Heart left ventricle (tissue), 16 donors: ENCODE results near the gene QPCTL. TPM values are rescaled to one million over a fixed set of nuclear protein-coding genes. Genes with fewer than 3 reads are reported as not detected.

ENCODE experiments used
- ATAC-seq, 4 donors: fragments of 200-7000 bp; cut with Tn5 transposase; one replicate each; pipeline ENCODE4 v1.9.1; 2020 to 2022; ENCODE audit warnings: moderate library complexity in 4 of 4, mild to moderate bottlenecking in 3 of 4, moderate number of reproducible peaks in 1 of 4
- DNase-seq, 5 donors: peaks; one replicate each; pipeline ENCODE4 v3.0.0-alpha.2; 2020
- H3K27ac ChIP-seq, 12 donors: fragments of 200-600 bp; sonication (generic) in 4 of 12; one replicate each; pipeline versions ENCODE4 v1.5.0 to v1.8.0; 2016 to 2022; ENCODE audit warnings: mild to moderate bottlenecking in 2 of 12
- H3K27me3 ChIP-seq, 9 donors: fragments of 200-600 bp; sonication (generic) in 2 of 9; one replicate each; pipeline versions ENCODE4 v1.5.1 to v1.8.0; 2016 to 2022; ENCODE audit warnings: mild to moderate bottlenecking in 3 of 9
- H3K36me3 ChIP-seq, 9 donors: fragments of 200-600 bp; sonication (generic) in 2 of 9; one replicate each; pipeline versions ENCODE4 v1.5.0 to v1.8.0; 2018 to 2022; ENCODE audit warnings: mild to moderate bottlenecking in 2 of 9
- H3K4me1 ChIP-seq, 12 donors: fragments of 200-600 bp; sonication (generic) in 4 of 12; one replicate each; pipeline versions ENCODE4 v1.5.0 to v1.8.0; 2016 to 2022; ENCODE audit warnings: mild to moderate bottlenecking in 3 of 12
- H3K4me3 ChIP-seq, 12 donors: fragments of 200-600 bp; sonication (generic) in 4 of 12; one replicate each; pipeline versions ENCODE4 v1.5.0 to v1.8.0; 2017 to 2022; ENCODE audit warnings: mild to moderate bottlenecking in 9 of 12, moderate library complexity in 4 of 12
- H3K9me3 ChIP-seq, 12 donors: fragments of 200-600 bp; sonication (generic) in 4 of 12; one replicate each; pipeline versions ENCODE4 v1.5.0 to v1.8.0; 2016 to 2022; ENCODE audit warnings: mild to moderate bottlenecking in 1 of 12
- POLR2A ChIP-seq, 2 donors: fragments of 450-650 bp; IDR thresholded peaks; one replicate each; pipeline ENCODE4 v1.6.1; 2017; ENCODE audit warnings: antibody characterized with exemption in 2 of 2, mild to moderate bottlenecking in 2 of 2, moderate library complexity in 2 of 2
- WGBS, 4 donors: extraction: QIAGEN DNeasy Blood & Tissue Kit in 2 of 4; methylation state at CpG; one replicate each; pipeline versions ENCODE4 v1.1.5 to v1.1.7; 2013 to 2018; 5-methylcytosine and 5-hydroxymethylcytosine counted together
- intact Hi-C, 10 donors: fragments of 100-400 bp; cut with DNase I; formaldehyde crosslinking; loops; one replicate each; pipeline versions ENCODE4 v1.11.1 to v1.14.2; 2022
- polyA plus RNA-seq, 2 donors: library from polyadenylated mRNA; stranded (reverse); fragments of 200-250 nt; gene quantifications; one replicate each; pipeline ENCODE4 v1.2.3, GENCODE V29; 2013
- total RNA-seq, 9 donors: library from RNA; depleted of rRNA in 2 of 9; stranded (reverse); fragments of >200 nt in 2 of 9; fragmentation: NEBNext Ultra II Directional in 3 of 9; extraction: Animal tissue kit (Norgen Biotek cat#: 25700) in 3 of 9; gene quantifications; one replicate each; pipeline versions ENCODE4 v1.1.0 to v1.2.4, GENCODE V29; 2016 to 2023
- TF ChIP-seq, protein P1 (sequence below), 12 donors: fragments of 200-600 bp; sonication (generic) in 4 of 12; IDR thresholded peaks; one replicate each; pipeline versions ENCODE4 v1.5.0 to v1.8.0; 2018 to 2022; ENCODE audit warnings: antibody characterized with exemption in 12 of 12, mild to moderate bottlenecking in 5 of 12
- donor health status: ischemic (EF 13 %, LVEDD 7.1; RV severe dilation, severe dysfunction).
- donor health status: healthy with polysubstance abuse.
- donor health status: DM: no; HTN: yes; CAD: no.
- donor health status: DM: no; HTN: no; CAD: no.
- donor health status: ischemic (EF 25% LVEDD 6.9; RV normal size, moderate dysfunction).
- donor health status: ischemic (EF 25% LVEDD 5.7; RV mildly dilated, moderate dysfunction).
- donor health status: healthy.
- donor health status: DM: yes; HTN: yes; CAD: no.
- donor health status: ischemic (EF 35%, LVEDD 5.7; RV mildly dilated, moderate dysfunction).
- donor health status: nonischemic (EF 11% LVEDD 7.7; RV severe dilation, severe dysfunction).
- donor health status: DM: yes; HTN: yes; CAD: no.
- donor health status: PGD.
- donor health status: ischemic (EF 29% LVEDD 5.4; RV normal size, mild dysfunction).
- donor health status: nonischemic (EF 23%, LVEDD 6.1; RV moderate dilation, normal function).

The QPCTL gene
- total and polyA plus RNA-seq, 11 donors = 1.5 to 5.5 (median 2.9) TPM

- ATAC-seq (peak in 3 of 4 donors; percentile 46 to 62 (median 53)), DNase-seq (peak; percentile 43 to 77 (median 70))
- Histone ChIP-seq H3K4me3 (peak overlapping the region in 10 of 12 donors; percentile 5 to 47 (median 34)), H3K27ac (no peak overlapping the region), H3K27me3 (peaks cover 10 to 42% (median 27%) of the 10 kb centered on the region in 9 donors), H3K9me3 (no peaks in the 10 kb centered on the region), H3K36me3 (no peaks in the 10 kb centered on the region), H3K4me1 (peaks cover 0 to 35% (median 15%) of the 10 kb centered on the region in 12 donors)
- intact Hi-C loops = no loop called here
- no peak for TF ChIP-seq POLR2A (IDR thresholded peaks at IDR 0.05)
- TF ChIP-seq, protein P1, sequence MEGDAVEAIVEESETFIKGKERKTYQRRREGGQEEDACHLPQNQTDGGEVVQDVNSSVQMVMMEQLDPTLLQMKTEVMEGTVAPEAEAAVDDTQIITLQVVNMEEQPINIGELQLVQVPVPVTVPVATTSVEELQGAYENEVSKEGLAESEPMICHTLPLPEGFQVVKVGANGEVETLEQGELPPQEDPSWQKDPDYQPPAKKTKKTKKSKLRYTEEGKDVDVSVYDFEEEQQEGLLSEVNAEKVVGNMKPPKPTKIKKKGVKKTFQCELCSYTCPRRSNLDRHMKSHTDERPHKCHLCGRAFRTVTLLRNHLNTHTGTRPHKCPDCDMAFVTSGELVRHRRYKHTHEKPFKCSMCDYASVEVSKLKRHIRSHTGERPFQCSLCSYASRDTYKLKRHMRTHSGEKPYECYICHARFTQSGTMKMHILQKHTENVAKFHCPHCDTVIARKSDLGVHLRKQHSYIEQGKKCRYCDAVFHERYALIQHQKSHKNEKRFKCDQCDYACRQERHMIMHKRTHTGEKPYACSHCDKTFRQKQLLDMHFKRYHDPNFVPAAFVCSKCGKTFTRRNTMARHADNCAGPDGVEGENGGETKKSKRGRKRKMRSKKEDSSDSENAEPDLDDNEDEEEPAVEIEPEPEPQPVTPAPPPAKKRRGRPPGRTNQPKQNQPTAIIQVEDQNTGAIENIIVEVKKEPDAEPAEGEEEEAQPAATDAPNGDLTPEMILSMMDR (IDR thresholded peaks at IDR 0.05) = peak in 1 of 12 donors; percentile 5
- 9 to 17% (median 12%) methylated on average over 42 to 49 of the region's 49 CpGs for WGBS, 4 donors
Observed at GRCh38 chr19:45677351-45678230, 14.9 kb upstream of the QPCTL start.

- 3 to 5% (median 4%) methylated on average over 27 to 51 of the region's 51 CpGs for WGBS, 4 donors
- H3K27me3 ChIP-seq = peaks cover 10 to 33% (median 27%) of the 10 kb centered on the region in 9 donors
- peak overlapping the region; percentile 3 to 55 (median 47) for H3K4me3 ChIP-seq
- peak; percentile 86 to 91 (median 88) for ATAC-seq
- intact Hi-C loops = loop anchor here in 1 of 10 donors (2.0 to 5.0 kb wide), 2 partner anchors 75 to 159 kb away; no protein-coding TSS in a partner anchor
- no peaks in the 10 kb centered on the region for H3K9me3 ChIP-seq
- TF ChIP-seq, protein P1 (IDR thresholded peaks at IDR 0.05) = peak; percentile 91 to 99 (median 98)
- TF ChIP-seq POLR2A (IDR thresholded peaks at IDR 0.05) = peak in 1 of 2 donors; percentile 42
- DNase-seq = peak; percentile 78 to 91 (median 86)
- peak overlapping the region in 11 of 12 donors; percentile 29 to 82 (median 61) for H3K27ac ChIP-seq
- H3K4me1 ChIP-seq = peaks cover 0 to 33% (median 15%) of the 10 kb centered on the region in 12 donors
- peaks cover 0 to 31% (median 16%) of the 10 kb centered on the region in 9 donors for H3K36me3 ChIP-seq
Observed at GRCh38 chr19:45681391-45682015, 11.0 kb upstream of the QPCTL start.

DNA sequence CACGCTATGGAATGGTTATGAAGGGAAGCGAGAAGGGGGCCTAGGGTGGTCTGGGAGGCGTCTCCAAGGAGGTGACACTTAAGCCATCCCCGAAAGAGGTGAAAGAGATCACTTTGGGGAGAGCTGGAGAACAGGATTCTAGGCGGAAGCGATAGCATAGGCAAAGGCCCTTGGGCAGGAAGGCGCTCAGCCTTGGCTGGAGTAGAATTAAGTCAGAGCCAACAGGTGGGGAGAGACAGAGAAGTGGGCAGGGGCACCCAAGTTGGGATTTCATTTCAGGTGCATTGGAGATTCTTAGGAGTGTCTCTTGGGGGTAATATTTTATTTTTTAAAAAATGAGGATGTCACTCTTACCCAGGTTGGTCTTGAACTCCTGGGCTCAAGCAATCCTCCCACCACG lies 10.3 kb upstream of the QPCTL start:
- intact Hi-C loops = loop anchor here in 1 of 10 donors (5.0 kb wide), 1 partner anchor 160 kb away; no protein-coding TSS in a partner anchor
- H3K27ac ChIP-seq = peak overlapping the region in 6 of 12 donors; percentile 29 to 82 (median 66)
- no peaks in the 10 kb centered on the region for H3K9me3 ChIP-seq
- H3K36me3 ChIP-seq = peaks cover 0 to 37% (median 22%) of the 10 kb centered on the region in 9 donors
- H3K4me3 ChIP-seq = peak overlapping the region in 4 of 12 donors; percentile 43 to 54 (median 52)
- 72 to 78% (median 76%) methylated on average over 8 of the region's 8 CpGs for WGBS, 4 donors
- H3K27me3 ChIP-seq = peaks cover 9 to 27% (median 21%) of the 10 kb centered on the region in 9 donors
- peaks cover 0 to 26% (median 10%) of the 10 kb centered on the region in 12 donors for H3K4me1 ChIP-seq
- TF ChIP-seq, protein P1 (IDR thresholded peaks at IDR 0.05) = no peak
- TF ChIP-seq POLR2A (IDR thresholded peaks at IDR 0.05) = no peak
- ATAC-seq = no peak
- DNase-seq = no peak
